K562 (cell line): ENCODE measurements around the gene TCOF1. TPM values are rescaled to one million over a fixed set of nuclear protein-coding genes. Genes with fewer than 3 reads are reported as not detected.

Source experiments
- CUX1 ChIP-seq: fragments of 200-800 bp; sonication (Bioruptor generic); IDR thresholded peaks from 2 replicates; pipeline ENCODE4 v1.6.1; 2016; ENCODE audit warnings: missing genetic modification characterization, missing compliant biosample characterization
- ETS2 ChIP-seq: IDR thresholded peaks from 2 replicates; pipeline ENCODE4 v1.6.1; 2016; ENCODE audit warnings: borderline replicate concordance, missing genetic modification characterization, mild to moderate bottlenecking, moderate library complexity, missing compliant biosample characterization; ENCODE audit not compliant: poor library complexity, severe bottlenecking
- MED1 ChIP-seq: sonication (generic); formaldehyde crosslinking; IDR thresholded peaks from 2 replicates; pipeline ENCODE4 v1.8.1; 2023; ENCODE audit warnings: missing genetic modification reagents, borderline replicate concordance
- RREB1 ChIP-seq: fragments of 250-450 bp; sonication (Bioruptor Pico); IDR thresholded peaks from 2 replicates; pipeline ENCODE4 v1.4.0; 2020
- SMAD1 ChIP-seq: fragments of 150-350 bp; IDR thresholded peaks from 2 replicates; pipeline ENCODE4 v1.6.1; 2014; ENCODE audit warnings: low read length, low read depth; ENCODE audit not compliant: partially characterized antibody
- SMARCC2 ChIP-seq: fragments of 450-650 bp; IDR thresholded peaks from 2 replicates; pipeline ENCODE4 v1.6.1; 2017; ENCODE audit warnings: antibody characterized with exemption, moderate library complexity, mild to moderate bottlenecking, low read depth
- XRCC4 ChIP-seq: IDR thresholded peaks from one replicate; pipeline ENCODE4 v1.6.1; 2011; ENCODE audit not compliant: insufficient read depth, insufficient read length; ENCODE audit errors: extremely low read depth
- ZFP91 ChIP-seq: sonication (generic); formaldehyde crosslinking; IDR thresholded peaks from 2 replicates; pipeline ENCODE4 v1.8.0; 2022; ENCODE audit warnings: mild to moderate bottlenecking, missing genetic modification reagents
- ZNF280B ChIP-seq: fragments of 250-450 bp; sonication (Bioruptor Pico); IDR thresholded peaks from 2 replicates; pipeline ENCODE4 v1.5.1; 2021; ENCODE audit warnings: mild to moderate bottlenecking
- ZNF436 ChIP-seq: fragments of 250-450, 450-650 bp; sonication (Bioruptor Pico); formaldehyde crosslinking; IDR thresholded peaks from 2 replicates; pipeline ENCODE4 v1.7.0; 2020; ENCODE audit warnings: mild to moderate bottlenecking
- ZSCAN32 ChIP-seq: fragments of 450-650 bp; formaldehyde crosslinking; IDR thresholded peaks from 2 replicates; pipeline ENCODE4 v1.4.0; 2020; ENCODE audit warnings: mild to moderate bottlenecking, moderate library complexity
- polyA plus RNA-seq, 8 experiments: library from polyadenylated mRNA; depleted of rRNA in 4 of 8; stranded (reverse) in 5 of 8; unstranded in 3 of 8; fragments of >200 nt; fragmentation: Nextera tagmentation in 2 of 8; fragmentation: Illumina TruSeq in 1 of 8; extraction: Ambion mirVana in 2 of 8; extraction: Trizol in 1 of 8; gene quantifications; 2 replicates each; pipeline versions ENCODE4 v1.2.1 to v1.2.3, GENCODE V29; 2011 to 2014; ENCODE audit warnings: inconsistent platforms in 1 of 8, missing spikeins in 1 of 8
- total RNA-seq, 7 experiments: library from RNA; depleted of rRNA in 6 of 7; stranded (reverse); fragments of >200 nt in 6 of 7; fragmentation: Illumina TruSeq in 2 of 7; extraction: Trizol in 2 of 7; gene quantifications; 2 replicates each; pipeline versions ENCODE4 v1.2.1 to v1.2.3, GENCODE V29; 2011 to 2021; ENCODE audit warnings: low replicate concordance in 1 of 7

TCOF1 gene
- total and polyA plus RNA-seq, 9 of the 15 experiments (the other 6 are each of a cell fraction or from before 2014, with no cell fraction given), result 9.8 to 134 (median 61.7) TPM

- no peak for TF ChIP-seq RREB1
- no peak for TF ChIP-seq XRCC4
- no peak for TF ChIP-seq ZFP91 (CRISPR knock-in tag)
- TF ChIP-seq SMARCC2, result no peak
- TF ChIP-seq ZNF280B (CRISPR knock-in tag), result no peak
- TF ChIP-seq ZSCAN32 (CRISPR knock-in tag), result no peak
- no peak for TF ChIP-seq ETS2 (tag)
- no peak for TF ChIP-seq CUX1 (CRISPR knock-in tag)
- TF ChIP-seq SMAD1, result peak; percentile 14
- TF ChIP-seq MED1, result 0 out of 2 replicates have a peak, but pooled peaks have one; percentile 42
- no peak for TF ChIP-seq ZNF436 (CRISPR knock-in tag)
Observed at GRCh38 chr5:150357326-150358260, at the start of gene TCOF1 (continued).
